ENCODE data around the gene XKR3.
"Not testable (repeated sequence)": the region's sequence is repeated elsewhere in the genome, so short reads cannot be mapped to it uniquely, and the experiment has no call there.

GRCh38 chr22:16851268-16851996 lies 26.2 kb upstream of the XKR3 start:
- not testable (repeated sequence) for TF ChIP-seq CTCF (IDR thresholded peaks at IDR 0.05 in 4 of 5, conservative IDR thresholded peaks at IDR 0.05 in 1 of 5); POLR2A (IDR thresholded peaks at IDR 0.05)
